ENCODE measurements around the gene BABAM2. TPM values are rescaled to one million over a fixed set of nuclear protein-coding genes. Genes with fewer than 3 reads are reported as not detected.
A peak's percentile ranks its signal among the peaks of the same experiment; 100 is the strongest.

The BABAM2 gene
- total and polyA plus RNA-seq, 9 of the 15 experiments (the other 6 are each of a cell fraction or from before 2014, with no cell fraction given) = 10.9 to 37.4 (median 25.6) TPM

DNA sequence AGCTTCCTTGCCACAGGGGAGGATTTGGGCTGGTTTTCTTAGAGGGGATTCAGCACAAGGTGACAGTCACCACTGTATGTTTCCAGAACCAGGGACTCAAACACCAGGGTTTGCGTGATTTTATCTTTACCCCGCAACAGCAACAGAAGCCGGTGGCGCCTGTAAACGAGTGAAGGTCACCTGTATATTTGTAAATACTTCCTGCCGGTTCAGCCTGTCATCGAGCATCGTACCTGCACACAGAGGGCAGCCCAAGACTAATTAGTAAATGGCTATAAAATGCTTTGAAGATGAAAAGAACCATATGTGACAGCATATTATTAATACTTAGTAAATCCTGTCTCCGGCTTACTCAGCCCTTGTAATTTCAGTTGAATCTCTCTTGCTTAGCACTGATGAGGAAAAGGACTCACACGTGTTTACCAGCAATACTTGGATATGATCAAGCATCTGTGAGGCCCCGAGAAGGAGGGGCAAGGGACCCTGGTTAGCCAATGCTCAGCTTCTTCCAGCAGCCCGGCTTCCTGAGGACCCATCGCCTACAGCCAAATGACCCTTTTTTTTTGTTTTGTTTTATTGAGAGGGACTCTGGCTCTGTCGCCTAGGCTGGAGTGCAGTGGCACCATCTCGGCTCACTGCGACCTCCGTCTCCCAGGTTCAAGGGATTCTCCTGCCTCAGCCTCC is 450.8 kb downstream of the BABAM2 start (continued):
- no peak for TF ChIP-seq JUN (IDR thresholded peaks at IDR 0.05; ENCODE audit: borderline replicate concordance, low read depth, low read length)
- no peak for TF ChIP-seq JUN (CRISPR knock-in tag; IDR thresholded peaks at IDR 0.05; ENCODE audit: borderline replicate concordance)
- no peak for TF ChIP-seq JUND (IDR thresholded peaks at IDR 0.05; ENCODE audit: borderline replicate concordance, low read depth, low read length)
- TF ChIP-seq JUND (tag; IDR thresholded peaks at IDR 0.05; ENCODE audit: borderline replicate concordance, low read depth, low read length) = no peak

DNA sequence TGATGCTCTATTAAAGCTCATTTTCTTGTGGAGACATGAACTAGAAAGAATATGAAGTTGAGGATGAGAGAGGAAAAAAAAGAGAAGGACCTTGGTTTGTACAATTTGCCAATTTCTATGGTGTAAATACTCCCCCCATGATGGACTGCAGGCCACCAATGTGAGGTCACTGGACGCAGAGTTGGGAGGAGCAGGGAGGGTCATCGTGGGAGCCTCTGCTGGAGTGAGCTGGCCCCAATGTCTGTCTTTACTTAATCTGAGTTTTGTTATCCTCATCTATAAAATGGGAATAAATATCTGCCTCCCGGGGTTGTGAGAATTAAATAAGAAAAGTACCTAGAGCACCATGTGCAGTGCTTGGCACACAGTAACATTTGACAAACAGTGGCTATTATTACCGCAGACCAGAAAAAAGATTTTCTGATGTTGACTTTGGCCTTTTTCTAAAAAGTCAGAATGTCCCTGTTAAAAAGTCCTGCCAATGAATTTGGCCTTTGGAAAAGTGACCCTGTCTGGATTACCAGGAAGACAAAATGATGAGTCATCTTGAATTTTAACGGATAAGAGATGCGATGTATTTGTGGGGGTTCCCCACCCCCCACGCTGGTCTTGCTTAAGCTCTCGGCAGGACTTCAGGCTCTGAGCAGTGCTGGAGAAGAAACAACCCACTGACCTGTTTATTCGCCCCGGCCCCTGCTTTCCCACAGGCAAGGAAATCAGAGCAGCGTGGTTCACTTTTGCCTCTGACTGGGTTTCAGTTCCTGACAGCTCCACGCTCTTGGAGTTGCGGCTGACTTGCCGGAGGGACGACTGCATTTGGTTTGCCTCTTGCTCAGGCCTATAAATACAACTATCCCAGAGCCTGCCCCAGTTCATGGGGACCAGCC is 451.8 kb downstream of the BABAM2 start:
- peak; percentile 36 for ATAC-seq
- H3K9me3 ChIP-seq (replicated peaks; ENCODE audit: control insufficient read depth, insufficient read depth, low read depth, low read length) = no peaks in the 10 kb centered on the region
- no peak overlapping the region for H3K4me3 ChIP-seq
- in situ Hi-C loops (cut with MboI) (no loop called here), intact Hi-C loops (cut with micrococcal nuclease) (loop anchor here (2.0 kb wide), 1 partner anchor 50 kb away; the partner anchor contains the start of gene FOSL2)
- H3K36me3 ChIP-seq (ENCODE audit: control insufficient read depth, insufficient read depth, low read length) = no peaks in the 10 kb centered on the region
- H3K27me3 ChIP-seq (ENCODE audit: control insufficient read depth in 2 of 2, insufficient read depth in 2 of 2, low read length in 2 of 2) = no peaks in the 10 kb centered on the region
- ChIA-PET POLR2A (interaction anchor here (0.5 to 2.6 kb wide), 5 partner anchors 9 to 828 kb away, joined by 3 to 10 read pairs (median 3); no protein-coding TSS in a partner anchor), CTCF (ENCODE audit: low intra/inter-chr PET ratio) (no interaction called here)
- H3K9me1 ChIP-seq (ENCODE audit: control insufficient read depth, insufficient read depth, low read length) = no peaks in the 10 kb centered on the region
- peak; percentile 15 for FAIRE-seq
- 37% methylated on average over 14 of the region's 15 CpGs for WGBS (ENCODE audit: insufficient coverage, low coverage, missing lambda C conversion rate)
- peak overlapping the region; percentile 33; the same call in 1 of the 2 replicates for H3K4me2 ChIP-seq (ENCODE audit: insufficient read depth, low read length)
- no TSS peak for BruUV-seq (replicated peaks)
- peak; percentile 28 to 54 (median 46) for DNase-seq (ENCODE audit: extremely low read depth in 1 of 4, low spot score in 3 of 4)
- H3K9ac ChIP-seq (ENCODE audit: insufficient read depth in 1 of 2, low read depth in 2 of 2, low read length in 2 of 2) = peak overlapping the region in 1 of 2 experiments; percentile 35; a peak in 1 of 4 replicates
- H3K27ac ChIP-seq (ENCODE audit: extremely low read depth, low read depth, low read length) = no peak overlapping the region
- H4K20me1 ChIP-seq (replicated peaks; ENCODE audit: control insufficient read depth, insufficient read depth, low read length) = no peaks in the 10 kb centered on the region
- H2AFZ ChIP-seq (ENCODE audit: low read depth, low read length) = peak overlapping the region; percentile 67
- H3K79me2 ChIP-seq (ENCODE audit: control insufficient read depth, insufficient read depth, low read length) = no peaks in the 10 kb centered on the region
- peaks cover 18 to 24% of the 10 kb centered on the region in 2 experiments for H3K4me1 ChIP-seq (replicated peaks in 1 of 2; ENCODE audit: control insufficient read depth in 2 of 2, insufficient read depth in 2 of 2, low read length in 2 of 2)
- TF ChIP-seq, protein P1, sequence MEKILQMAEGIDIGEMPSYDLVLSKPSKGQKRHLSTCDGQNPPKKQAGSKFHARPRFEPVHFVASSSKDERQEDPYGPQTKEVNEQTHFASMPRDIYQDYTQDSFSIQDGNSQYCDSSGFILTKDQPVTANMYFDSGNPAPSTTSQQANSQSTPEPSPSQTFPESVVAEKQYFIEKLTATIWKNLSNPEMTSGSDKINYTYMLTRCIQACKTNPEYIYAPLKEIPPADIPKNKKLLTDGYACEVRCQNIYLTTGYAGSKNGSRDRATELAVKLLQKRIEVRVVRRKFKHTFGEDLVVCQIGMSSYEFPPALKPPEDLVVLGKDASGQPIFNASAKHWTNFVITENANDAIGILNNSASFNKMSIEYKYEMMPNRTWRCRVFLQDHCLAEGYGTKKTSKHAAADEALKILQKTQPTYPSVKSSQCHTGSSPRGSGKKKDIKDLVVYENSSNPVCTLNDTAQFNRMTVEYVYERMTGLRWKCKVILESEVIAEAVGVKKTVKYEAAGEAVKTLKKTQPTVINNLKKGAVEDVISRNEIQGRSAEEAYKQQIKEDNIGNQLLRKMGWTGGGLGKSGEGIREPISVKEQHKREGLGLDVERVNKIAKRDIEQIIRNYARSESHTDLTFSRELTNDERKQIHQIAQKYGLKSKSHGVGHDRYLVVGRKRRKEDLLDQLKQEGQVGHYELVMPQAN (IDR thresholded peaks at IDR 0.05; ENCODE audit: borderline replicate concordance) = no peak
- no peak for TF ChIP-seq TOE1 (IDR thresholded peaks at IDR 0.05; ENCODE audit: borderline replicate concordance)
- TF ChIP-seq TOE1 (CRISPR knock-in tag; IDR thresholded peaks at IDR 0.05; ENCODE audit: borderline replicate concordance, low read depth) = no peak
- TF ChIP-seq, protein P2, sequence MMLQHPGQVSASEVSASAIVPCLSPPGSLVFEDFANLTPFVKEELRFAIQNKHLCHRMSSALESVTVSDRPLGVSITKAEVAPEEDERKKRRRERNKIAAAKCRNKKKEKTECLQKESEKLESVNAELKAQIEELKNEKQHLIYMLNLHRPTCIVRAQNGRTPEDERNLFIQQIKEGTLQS (IDR thresholded peaks at IDR 0.05) = peak; percentile 75
- TF ChIP-seq, protein P2 (CRISPR knock-in tag; conservative IDR thresholded peaks at IDR 0.05) = no peak
- no peak for TF ChIP-seq CREBBP (IDR thresholded peaks at IDR 0.05; ENCODE audit: low read depth, low read length)
- TF ChIP-seq, protein P3, sequence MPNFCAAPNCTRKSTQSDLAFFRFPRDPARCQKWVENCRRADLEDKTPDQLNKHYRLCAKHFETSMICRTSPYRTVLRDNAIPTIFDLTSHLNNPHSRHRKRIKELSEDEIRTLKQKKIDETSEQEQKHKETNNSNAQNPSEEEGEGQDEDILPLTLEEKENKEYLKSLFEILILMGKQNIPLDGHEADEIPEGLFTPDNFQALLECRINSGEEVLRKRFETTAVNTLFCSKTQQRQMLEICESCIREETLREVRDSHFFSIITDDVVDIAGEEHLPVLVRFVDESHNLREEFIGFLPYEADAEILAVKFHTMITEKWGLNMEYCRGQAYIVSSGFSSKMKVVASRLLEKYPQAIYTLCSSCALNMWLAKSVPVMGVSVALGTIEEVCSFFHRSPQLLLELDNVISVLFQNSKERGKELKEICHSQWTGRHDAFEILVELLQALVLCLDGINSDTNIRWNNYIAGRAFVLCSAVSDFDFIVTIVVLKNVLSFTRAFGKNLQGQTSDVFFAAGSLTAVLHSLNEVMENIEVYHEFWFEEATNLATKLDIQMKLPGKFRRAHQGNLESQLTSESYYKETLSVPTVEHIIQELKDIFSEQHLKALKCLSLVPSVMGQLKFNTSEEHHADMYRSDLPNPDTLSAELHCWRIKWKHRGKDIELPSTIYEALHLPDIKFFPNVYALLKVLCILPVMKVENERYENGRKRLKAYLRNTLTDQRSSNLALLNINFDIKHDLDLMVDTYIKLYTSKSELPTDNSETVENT (CRISPR knock-in tag; IDR thresholded peaks at IDR 0.05) = no peak
- TF ChIP-seq CAMTA2 (CRISPR knock-in tag; conservative IDR thresholded peaks at IDR 0.05) = no peak
